Measurements from ENCODE around the gene SPINK9.
A peak's percentile ranks its signal among the peaks of the same experiment; 100 is the strongest.
"Not testable (repeated sequence)": the region's sequence is repeated elsewhere in the genome, so short reads cannot be mapped to it uniquely, and the experiment has no call there.

SPINK9 gene, protein sequence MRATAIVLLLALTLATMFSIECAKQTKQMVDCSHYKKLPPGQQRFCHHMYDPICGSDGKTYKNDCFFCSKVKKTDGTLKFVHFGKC

GRCh38 chr5:148335259-148335658, at the start of gene SPINK9:
Gene SPINK9 (plus strand): TSS chr5:148335559. CDS start chr5:148335614, 55 bp downstream.
- DNase-seq: no peak

DNA sequence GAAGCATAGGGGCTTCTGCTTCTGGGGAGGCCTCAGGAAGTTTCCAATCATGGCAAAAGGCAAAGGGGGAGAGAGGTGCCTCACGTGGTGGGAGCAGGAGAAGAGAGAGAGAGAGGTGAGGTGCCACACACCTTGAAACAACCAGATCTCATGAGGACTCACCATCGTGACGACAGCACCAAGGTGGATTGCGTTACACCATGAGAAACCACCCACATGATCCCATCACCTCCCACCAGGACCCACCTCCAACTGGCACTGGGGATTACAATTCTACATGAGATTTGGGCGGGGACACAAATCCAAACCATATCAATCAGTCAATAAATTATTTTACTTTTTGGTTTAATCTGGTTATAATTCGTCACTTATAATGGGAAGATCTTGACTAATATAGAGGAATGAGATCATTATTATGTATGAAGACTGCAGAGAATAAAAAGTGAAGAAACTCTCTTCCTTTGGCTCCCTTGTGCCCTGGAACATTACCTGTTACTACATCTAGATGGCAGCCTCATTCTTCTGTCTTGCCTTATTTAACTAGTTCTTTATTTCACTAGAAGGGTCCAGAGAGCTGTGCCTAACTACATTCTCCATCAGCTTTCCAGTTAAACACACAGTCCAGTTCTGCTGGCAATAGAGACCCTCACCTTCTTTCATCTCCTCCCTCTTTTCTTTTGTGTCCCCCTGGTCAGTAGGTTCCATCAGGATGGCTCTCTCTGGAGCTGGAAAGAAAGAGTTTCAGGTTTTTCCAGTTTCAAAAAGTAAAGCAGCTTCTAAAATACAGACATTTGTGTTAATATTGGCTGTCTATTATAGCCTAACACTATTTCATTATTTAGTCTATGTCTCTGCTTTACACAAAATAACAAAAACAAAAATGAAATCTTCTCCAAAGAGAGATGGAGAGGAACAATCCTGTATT, 44.8 kb upstream of the SPINK9 start:
- peak; percentile 7 for DNase-seq

DNA sequence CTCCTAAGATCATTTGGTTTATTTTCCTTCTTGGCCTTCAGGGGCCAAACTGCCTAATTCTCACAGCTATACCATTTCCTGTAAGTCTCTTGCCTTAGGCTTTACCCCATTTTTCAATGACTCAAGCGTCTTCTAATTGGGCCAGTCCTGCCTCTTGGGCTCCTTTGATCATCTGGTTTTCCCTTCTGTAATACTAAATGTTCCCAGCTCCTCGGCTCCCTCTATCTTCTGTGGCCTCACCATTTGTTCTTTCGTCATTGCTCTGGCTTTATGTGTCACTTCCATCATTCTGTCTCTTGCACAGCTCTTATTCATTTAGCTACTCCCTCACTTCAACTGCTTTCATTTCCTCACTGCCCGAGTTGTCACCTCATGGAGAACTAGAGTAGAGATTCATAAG, 37.6 kb upstream of the SPINK9 start:
- no peak for DNase-seq

DNA sequence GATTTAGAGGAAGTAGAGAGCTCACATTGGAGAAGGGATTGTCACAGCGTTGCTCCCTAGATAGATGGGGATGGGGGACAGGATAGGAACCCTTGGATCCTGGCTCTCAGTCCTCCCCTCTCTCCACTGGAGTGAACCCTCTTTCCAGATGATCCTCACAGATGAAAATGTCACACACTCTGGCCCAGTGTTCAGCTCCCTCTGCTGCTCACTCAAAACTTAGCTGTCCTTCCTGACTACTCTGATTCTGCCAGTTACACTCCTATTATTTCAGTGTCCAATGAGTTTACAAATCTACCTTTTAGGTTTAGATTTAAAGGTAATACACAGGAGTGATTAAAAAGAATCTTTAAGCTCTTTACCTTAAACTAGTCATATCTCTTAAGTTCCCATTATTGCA, 28.9 kb upstream of the SPINK9 start:
- DNase-seq: no peak

DNA sequence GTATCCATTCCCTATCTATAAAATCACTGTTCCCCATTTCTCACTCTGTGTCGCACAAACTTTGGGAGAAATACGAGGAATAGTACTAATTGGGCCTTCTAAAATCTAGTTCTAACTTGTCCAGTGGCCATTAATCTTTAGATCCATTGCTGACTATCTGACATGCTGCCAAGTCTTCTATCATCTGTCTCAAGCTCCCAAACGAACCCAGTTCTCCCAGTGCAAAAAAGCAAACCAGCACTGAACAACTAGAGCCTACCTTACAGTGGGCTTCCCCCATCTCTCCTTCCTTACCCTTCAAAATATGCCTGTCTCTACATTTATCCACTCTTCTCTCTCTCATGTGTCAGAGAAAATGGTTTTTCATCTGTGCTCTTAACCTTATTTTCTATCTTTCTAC, 26.3 kb upstream of the SPINK9 start:
- no peak for DNase-seq

DNA sequence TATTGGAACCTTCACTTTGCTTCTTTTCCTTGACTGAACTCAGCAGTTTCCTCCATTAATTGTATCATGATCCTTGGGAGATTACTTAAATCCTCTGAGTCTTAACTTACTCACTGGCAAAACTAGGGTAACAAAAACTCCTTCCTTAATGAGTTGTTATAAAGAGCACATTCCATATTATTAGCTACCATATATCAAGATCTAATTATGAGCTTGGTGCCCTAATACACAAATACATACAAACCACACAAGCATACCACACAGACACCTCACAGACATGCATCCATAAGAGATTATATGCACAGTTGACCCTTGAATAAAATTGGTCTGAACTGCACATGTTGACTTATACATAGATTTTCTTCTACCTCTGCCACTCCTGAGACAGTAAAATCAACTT, 25.6 kb upstream of the SPINK9 start:
- DNase-seq: no peak

- no peak for DNase-seq
These were observed 23.9 kb upstream of the SPINK9 start for GRCh38 chr5:148311484-148311883.

DNA sequence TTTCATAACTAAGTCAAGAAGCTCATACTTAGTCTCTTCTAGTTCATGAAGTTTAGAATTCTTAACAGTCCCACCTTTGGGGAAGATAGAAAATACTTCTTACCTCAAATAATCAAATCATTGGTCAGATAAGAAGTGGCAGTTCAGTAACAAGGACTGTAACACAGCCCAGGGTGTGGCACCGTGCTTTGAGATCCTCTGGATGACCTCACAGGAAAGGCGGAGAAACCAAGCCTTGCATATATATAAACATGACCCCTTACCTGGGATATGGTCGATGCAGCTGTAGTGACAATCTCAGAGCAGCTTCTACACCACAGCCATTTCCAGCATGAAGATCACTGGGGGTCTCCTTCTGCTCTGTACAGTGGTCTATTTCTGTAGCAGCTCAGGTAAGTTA, 23.2 kb upstream of the SPINK9 start, which contains the start of gene SPINK7:
SPINK7 (plus strand) TSS at position 271 of the 400 bp plus-strand sequence; CDS start at position 332, 61 bp downstream.
- no peak for DNase-seq

GRCh38 chr5:148314187-148314586, 21.2 kb upstream of the SPINK9 start:
- DNase-seq: no peak

DNA sequence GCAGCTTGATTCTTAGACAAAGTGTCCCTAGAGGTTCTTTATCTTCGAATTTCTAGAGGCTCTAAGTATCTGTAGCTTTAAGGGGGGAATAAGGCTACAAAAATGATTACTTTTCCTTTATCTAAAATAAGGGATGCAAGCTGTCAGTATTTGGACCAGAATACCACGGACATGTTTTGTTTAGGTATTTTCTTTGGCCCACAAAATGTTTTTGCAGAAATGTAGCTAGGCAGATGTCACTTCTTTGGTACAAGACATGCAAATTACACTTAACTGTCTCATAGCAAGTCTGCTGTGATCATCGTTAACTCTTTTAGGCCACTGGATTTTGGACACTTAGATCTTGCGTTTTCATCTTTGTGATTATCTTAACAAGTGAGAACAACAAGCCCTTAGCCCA, 20.6 kb upstream of the SPINK9 start:
- no peak for DNase-seq

- DNase-seq: not testable (repeated sequence)
These were observed 15.1 kb upstream of the SPINK9 start for GRCh38 chr5:148320011-148320963.

GRCh38 chr5:148333262-148333849, 2.0 kb upstream of the SPINK9 start:
- DNase-seq: no peak

- DNase-seq: no peak
These were observed 1.5 kb downstream of the SPINK9 start for GRCh38 chr5:148336704-148337435.

DNA sequence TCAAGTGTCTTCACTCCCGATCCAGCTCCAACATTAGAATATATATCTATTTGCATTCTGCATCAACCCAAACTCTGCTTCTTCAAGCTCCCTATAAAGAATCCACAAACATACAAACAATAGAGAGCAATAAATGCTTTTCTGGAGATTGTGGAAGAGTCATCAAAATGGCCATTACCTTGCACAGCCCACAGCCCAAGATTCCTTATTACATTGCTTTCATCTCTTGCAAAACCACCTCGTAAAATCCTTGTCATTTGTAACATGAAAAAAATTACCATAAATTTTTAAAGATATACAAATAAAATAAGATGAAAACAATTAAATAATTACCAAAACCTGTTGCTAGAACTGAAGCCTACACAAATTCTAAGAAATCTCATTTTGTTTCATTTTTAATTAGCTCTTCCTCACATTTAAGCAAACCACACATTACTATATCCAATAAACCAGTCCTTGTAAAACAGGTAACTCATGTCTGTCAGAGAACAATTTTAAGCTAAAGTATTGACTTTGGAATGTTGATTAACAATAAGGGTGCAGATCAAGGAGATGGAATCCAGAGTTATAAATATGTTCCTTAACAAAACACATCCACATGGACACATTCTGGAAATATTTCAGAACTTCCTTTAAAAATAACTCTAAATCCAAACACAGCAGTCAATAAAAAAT, 7.1 kb downstream of the SPINK9 start:
- no peak for DNase-seq

GRCh38 chr5:148343046-148343407, 7.7 kb downstream of the SPINK9 start:
- no peak for DNase-seq

GRCh38 chr5:148343603-148344487, 8.5 kb downstream of the SPINK9 start:
- DNase-seq: no peak

GRCh38 chr5:148347706-148348105, 12.3 kb downstream of the SPINK9 start:
- no peak for DNase-seq

DNA sequence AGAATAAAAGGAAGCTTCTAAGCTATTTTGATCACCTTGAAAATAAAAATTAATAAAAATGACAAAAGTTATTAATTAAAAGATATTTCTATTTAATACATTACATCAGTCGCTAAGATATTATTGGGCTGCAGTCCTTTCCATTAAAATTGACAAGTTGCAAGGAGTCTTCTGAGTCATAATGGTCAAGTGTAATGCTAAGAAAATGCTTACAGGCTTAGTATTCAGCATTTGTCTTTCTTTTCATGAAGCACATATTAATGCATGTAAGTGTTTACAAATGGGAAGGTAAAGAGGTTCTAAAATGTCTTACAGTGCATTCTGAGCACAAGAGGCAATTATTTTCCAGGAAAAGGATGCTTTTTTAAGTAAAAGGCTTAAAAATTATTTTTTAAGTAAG, 17.3 kb downstream of the SPINK9 start:
- DNase-seq: no peak

GRCh38 chr5:148353634-148354033, 18.3 kb downstream of the SPINK9 start:
- no peak for DNase-seq

- DNase-seq: no peak
These were observed 29.0 kb downstream of the SPINK9 start for GRCh38 chr5:148364343-148364742.

- no peak for DNase-seq
These were observed 32.9 kb downstream of the SPINK9 start for GRCh38 chr5:148368299-148368698.

Data from NCI-H2029 (cell line).